H54 (cell line): ENCODE measurements around the gene PLAGL1.

Experiments used
- DNase-seq: peaks from one replicate; pipeline ENCODE4 v3.0.0; 2011; ENCODE audit warnings: low spot score, mixed read lengths; ENCODE audit not compliant: insufficient read length
- FAIRE-seq: peaks from 3 replicates; lab custom pipeline; 2011; peaks lifted over from hg19 to GRCh38; lab: Jason Lieb, UNC
- POLR2A ChIP-seq: IDR thresholded peaks from 2 replicates; pipeline ENCODE4 v1.6.1; 2011; ENCODE audit warnings: low read depth, mild to moderate bottlenecking, low read length

Gene PLAGL1

DNA sequence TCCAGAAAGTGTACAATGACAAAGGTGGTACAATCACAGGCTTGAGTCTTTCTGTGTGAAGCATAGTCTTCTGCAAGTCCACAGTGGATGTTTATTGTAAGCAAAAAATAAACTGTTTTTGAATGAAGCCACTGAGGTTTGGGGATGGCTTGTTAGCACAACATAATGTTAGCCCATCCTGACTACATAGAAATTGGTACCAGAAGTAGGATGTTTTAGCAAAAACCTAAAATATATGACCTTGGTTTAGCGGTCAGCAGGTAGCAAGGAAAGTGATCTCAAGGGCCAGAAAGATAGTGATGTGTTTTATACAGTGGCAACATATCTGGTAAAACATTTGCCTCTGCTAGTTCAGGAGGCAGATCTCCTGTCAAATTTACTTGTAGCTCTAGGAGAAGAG, 15.8 kb downstream of the PLAGL1 start:
- TF ChIP-seq POLR2A = no peak
- FAIRE-seq = no peak
- DNase-seq = no peak

DNA sequence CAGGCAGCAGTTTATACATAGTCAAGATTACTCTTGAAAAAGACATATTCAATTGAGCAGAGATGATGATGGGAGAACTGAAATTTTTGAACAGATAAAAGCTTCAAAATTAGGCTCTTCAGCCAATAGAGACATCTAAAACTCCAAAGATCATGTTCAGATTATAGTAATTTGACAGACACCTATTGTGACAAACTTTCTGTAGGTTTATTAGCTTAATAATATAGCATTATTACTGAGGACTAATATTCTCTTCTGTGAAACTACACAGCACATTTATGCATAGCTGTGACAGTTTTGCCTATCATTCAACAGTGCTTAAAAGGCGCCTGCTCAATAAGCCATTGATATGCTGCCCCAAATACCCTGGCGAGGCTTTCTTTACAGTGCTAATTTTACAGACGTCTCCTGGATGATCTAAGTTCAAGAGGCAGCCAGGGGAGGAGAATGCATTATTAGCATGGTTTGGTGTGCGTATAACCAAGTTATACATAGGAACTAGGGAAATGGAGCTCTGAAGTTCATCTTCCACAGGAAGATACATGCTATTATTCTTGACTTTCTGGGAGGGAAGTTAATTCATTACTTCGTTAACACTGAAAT, 21.5 kb downstream of the PLAGL1 start:
- DNase-seq (no peak), FAIRE-seq (no peak)
- TF ChIP-seq POLR2A = no peak

DNA sequence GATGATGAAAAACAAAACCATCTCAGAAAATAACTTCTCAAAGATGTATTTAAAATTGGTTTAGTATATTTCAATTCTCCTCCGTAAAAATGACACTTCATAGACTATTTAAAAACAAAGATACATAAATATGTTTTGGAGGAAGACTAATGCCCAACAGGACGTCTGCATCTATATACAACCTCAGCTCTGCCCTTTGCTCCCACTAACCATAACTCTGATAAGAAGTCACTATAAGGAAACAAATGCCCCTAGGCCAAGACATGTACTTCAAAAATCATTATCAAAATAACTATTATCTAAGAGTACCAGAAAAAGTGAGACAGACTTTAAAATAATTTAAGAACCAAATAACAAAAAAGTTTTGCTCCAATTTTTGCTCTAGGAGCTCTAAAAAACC, 23.4 kb downstream of the PLAGL1 start:
- FAIRE-seq (no peak), DNase-seq (no peak)
- no peak for TF ChIP-seq POLR2A

DNA sequence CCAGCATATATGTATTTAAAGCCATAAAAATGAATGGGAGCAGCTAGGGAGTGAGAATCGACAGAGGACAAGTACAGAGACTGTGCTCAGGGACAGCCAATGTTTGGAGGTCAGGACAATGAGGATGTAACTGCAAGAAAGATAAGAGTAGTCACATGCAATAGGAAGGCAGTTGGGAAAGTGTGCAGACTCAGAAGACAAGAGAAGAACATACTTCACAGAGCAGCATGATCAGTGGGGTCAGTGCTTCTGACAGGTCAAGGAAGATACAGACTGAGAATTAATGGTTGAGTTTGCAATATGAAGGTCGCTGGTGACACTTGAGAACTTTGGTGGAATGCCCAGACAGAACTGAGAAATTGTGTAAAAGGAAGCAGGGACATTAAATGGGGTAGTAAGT, 25.1 kb downstream of the PLAGL1 start:
- DNase-seq = no peak
- TF ChIP-seq POLR2A = no peak
- FAIRE-seq = no peak

DNA sequence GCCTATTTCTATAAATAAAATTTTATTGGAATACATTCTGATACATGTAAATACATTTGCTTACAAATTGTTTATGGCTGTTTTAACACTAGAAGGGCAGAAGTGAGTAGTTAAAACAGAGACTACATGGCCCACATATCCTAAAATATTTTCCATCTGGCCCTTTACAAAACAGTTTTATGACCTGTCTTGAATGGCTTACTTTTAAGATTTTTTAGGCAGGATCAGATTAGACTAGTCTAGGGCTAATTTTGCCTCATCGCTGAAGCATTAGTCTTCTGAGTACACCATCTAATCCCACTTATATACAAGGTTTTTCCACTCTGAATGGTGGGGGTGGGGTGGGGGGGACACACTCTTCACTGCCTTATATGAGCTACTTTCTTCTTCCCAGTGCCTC, 27.1 kb downstream of the PLAGL1 start:
- FAIRE-seq = no peak

DNA sequence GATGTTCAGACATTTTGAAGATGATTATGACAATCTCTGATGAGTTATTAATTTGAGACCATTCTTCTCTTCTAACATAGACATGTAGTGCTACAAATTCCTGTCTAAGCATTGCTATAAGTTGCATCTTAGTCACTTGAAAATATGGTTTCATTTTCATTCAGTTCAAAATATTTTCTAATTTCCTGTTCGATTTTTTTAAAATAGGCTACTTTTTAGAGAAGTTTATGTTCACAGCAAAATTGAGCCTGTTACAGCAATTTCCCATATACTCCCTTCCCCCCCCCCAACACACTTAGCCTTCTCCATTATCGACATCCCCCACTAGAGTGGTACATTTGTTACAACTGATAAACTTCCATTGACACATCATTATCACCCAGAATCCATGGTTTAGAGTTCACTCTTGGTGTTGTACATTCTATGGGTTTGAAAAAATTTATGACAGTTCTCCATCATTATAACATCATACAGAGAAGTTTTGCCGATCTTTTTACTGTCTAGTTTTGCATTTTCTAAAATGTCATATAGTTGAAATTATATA, 31.2 kb downstream of the PLAGL1 start:
- no peak for FAIRE-seq
- no peak for TF ChIP-seq POLR2A
- no peak for DNase-seq

More for the DNA sequence above, 27.1 kb downstream of the PLAGL1 start:
- DNase-seq = no peak
- no peak for TF ChIP-seq POLR2A

DNA sequence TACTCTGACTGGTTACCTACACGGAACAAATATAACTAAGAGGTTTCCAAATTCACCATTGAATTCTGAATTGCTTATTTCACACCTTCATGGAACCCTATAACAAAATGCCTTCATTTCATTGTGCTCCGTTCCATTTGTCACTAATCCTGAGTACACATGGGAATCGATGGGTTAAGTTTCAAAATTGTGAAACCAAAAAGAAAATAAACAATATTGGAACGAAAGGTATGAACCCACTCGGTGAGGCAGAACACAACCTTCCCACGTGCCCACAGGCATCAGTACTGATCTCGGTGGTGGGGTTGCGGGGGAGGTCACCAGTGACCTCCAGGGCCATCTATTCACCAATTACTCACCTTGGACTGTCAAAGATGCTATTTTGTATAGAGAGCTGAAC, 34.0 kb downstream of the PLAGL1 start:
- no peak for TF ChIP-seq POLR2A
- DNase-seq (no peak), FAIRE-seq (no peak)

DNA sequence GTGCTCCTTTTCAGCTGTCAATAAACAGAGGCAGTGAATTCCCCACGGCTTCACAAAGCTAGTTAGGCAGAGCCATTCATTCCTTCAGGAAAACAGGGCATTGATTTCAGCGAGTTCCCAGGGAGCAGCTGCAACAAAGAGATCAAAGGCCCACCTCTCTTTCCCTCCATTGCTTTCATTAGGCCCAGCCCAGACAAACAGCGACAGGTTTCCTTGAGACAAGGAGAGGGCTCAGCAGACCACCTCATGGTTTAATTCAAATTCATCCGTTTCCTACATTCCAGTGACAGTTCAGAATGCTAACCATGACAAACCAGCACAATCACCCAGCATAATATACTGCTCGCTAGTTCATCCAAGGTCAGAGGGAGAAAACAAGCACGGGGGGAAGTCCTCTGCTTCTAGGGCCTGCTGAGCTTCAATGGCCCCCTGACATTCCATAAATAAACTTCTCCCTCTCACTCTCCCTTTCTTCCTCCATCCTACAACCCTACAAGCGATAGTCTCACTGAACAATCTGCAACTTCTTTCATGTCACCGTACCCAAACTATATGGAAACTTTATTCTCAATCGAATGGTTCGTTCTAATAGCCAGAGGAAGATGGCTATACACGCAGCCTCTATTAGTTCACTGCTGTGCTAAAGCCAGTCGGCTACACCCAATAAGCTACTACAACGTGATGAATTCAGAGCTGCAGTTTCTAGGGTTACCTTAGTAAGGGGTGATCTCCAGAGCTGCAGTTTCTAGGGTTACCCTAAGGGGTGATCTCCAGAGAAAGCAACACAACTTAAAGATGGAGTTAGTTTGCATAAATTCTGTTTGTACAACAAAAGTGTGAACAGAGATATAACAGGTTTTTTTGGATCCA, 34.7 kb downstream of the PLAGL1 start:
- FAIRE-seq (no peak), DNase-seq (no peak)
- no peak for TF ChIP-seq POLR2A

DNA sequence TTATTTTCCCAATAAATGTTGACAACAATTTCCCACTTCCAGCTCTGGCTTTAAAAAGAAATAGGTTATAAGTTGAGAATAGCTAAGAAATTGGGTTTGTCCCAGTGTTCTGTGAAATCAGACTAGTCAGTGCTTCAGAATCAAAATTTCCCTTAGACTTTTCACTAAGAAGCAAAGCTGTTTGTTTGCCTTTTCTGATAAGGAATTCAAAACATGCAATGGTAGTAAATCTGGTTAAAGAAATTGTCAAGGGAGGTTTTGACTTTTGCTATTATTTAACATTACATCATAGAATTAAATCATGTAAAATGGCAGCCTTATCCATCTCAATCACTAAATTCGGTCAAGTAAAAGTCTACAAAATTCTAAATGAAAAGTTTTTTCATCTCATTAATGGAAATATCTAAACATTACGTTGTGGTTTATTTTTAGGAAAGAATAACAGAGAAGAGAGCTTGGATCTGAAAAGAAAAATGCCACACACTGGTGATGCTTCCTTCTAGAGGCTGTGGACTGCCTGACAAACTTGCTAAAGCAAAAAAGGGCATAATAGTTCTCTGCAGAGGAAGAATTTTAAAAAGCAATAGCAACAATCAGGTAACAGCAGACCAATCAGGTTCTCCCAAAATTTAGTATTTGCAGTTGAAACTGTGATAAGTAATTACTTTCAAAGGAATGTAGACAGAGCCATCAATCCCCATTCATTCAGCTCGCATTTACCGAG, 36.4 kb downstream of the PLAGL1 start:
- FAIRE-seq (no peak), DNase-seq (no peak)
- TF ChIP-seq POLR2A = no peak

DNA sequence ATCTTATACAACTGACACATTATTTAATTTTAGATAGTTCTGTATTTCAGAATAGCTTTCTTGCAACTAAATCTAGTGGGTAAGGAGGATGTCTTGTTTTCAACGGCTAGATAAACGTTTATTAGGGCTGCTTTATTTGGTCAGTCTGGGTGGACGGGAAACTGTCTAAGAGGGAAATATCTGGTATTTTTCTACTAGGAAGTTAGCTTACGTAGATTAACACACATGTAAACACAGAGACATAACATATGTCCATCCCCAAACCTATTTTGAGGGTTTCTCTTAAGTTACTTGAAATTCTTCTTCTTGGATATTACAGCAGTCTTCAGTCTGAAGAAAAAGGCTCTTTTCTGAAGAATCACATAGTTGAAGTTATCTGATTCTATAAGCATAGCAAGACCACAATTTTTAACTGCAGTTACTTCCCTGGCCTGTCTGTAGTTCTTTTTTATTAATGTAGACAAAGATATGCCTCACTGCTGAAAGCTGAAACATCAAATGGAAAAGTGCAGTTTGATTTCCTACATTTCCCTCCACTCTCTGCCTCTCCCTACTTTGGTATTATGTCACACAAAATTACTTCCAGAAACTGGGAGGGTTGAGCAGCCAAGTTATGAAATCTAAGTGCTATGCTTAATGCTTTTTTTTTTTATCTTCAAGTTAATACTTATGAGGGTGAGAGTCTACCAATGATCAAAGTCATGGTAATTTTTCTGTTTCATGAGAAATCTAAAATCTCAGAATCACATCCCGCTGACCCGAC, 37.4 kb downstream of the PLAGL1 start:
- FAIRE-seq (no peak), DNase-seq (no peak)
- TF ChIP-seq POLR2A = no peak

DNA sequence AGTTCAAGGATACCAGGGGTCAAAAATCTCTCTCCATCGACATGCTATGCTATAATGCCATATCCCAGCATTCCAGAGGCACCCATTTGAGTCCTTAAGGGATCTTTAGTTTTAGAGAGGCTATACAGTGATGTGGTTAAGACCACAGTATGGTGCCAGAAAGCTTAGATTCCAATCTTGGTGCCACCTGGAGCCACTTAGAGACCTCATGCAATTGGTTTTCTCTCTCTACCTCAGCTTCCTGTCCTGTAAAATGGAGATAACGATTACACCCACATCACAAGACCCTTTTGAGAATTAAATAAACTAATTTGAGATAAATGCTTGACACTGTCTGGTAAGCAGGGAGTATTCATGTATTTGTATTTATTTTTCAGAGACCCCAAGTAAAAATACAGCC, 39.0 kb downstream of the PLAGL1 start:
- no peak for TF ChIP-seq POLR2A
- no peak for FAIRE-seq

DNA sequence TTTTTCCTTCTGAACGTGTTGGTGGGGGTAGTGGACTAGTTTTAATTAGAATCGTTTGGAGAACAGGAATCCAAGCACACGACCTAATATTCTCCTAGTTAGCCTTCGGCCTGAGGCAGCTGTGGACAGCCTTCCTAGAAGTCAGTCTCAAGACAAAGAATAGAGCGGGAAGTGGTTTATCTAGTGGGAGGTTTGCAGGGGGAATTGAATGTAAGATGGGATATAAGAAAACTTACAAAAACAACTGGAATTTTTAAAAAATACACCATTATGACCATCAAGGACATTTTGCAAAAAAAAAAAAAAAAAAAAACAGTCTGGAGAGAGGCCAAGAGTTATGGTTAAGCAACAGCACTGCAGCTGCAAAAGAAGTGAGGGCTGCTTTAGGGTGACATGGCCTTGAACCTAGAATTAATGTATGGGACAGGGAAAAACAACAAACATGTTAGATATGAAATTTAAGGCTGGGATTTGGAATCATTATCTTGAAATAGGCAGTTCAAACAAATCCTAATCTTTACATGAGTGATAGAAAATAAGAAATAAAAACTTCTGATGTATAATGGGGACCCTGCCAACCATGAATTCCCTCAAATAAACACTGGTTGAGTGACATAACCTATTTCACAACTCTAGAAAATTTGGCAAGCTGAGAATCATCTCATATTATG, 40.2 kb downstream of the PLAGL1 start:
- FAIRE-seq (no peak), DNase-seq (no peak)
- TF ChIP-seq POLR2A = no peak

More for the DNA sequence above, 39.0 kb downstream of the PLAGL1 start:
- no peak for DNase-seq

DNA sequence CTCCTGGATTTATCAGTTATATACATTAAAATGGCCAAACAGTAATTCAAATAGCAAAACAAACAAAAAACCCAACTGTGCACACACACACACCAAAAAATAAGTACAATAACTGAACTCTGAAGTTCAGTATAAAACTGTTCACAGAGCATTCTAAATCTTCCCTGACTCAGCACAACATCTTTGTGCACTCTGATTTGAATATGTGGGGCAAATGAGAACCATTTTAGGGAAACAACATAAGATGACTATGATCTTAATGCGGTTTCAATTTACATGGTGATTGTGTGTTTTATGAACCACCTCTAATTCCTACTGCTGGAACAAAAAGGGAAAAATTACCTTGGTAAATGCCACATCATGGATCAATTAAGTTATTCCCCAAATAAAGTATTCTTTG, 41.7 kb downstream of the PLAGL1 start:
- FAIRE-seq (no peak), DNase-seq (no peak)
- TF ChIP-seq POLR2A = no peak
